Hepatocyte (in vitro differentiated cells): ENCODE results near the gene GLRX3.

Experiments
- CTCF ChIP-seq: fragments of 200-600 bp; sonication (generic); IDR thresholded peaks from 2 replicates; pipeline ENCODE4 v1.5.1; 2016; ENCODE audit warnings: antibody characterized with exemption, mild to moderate bottlenecking; ENCODE audit not compliant: poor library complexity
- EZH2 ChIP-seq: fragments of 200-600 bp; sonication (generic); IDR thresholded peaks from 2 replicates; pipeline ENCODE4 v1.6.1; 2016; ENCODE audit warnings: antibody characterized with exemption, mild to moderate bottlenecking, borderline replicate concordance
- EZH2phosphoT487 ChIP-seq: fragments of 200-600 bp; sonication (generic); IDR thresholded peaks from one replicate; pipeline ENCODE4 v1.6.1; 2018; ENCODE audit warnings: antibody characterized with exemption, mild to moderate bottlenecking, low read depth, moderate library complexity; ENCODE audit not compliant: unreplicated experiment, severe bottlenecking

- TF ChIP-seq CTCF (no peak), EZH2phosphoT487 (no peak), EZH2 (no peak)
These were observed 88.0 kb downstream of the GLRX3 start for GRCh38 chr10:130224228-130224627.
